ENCODE measurements around the gene KRT7. TPM values are rescaled to one million over a fixed set of nuclear protein-coding genes. Genes with fewer than 3 reads are reported as not detected.

Gene KRT7
- 0.29 and 1.7 TPM in 2 replicates for total RNA-seq (2014; rRNA removed; shearing (Covaris generic))

DNA sequence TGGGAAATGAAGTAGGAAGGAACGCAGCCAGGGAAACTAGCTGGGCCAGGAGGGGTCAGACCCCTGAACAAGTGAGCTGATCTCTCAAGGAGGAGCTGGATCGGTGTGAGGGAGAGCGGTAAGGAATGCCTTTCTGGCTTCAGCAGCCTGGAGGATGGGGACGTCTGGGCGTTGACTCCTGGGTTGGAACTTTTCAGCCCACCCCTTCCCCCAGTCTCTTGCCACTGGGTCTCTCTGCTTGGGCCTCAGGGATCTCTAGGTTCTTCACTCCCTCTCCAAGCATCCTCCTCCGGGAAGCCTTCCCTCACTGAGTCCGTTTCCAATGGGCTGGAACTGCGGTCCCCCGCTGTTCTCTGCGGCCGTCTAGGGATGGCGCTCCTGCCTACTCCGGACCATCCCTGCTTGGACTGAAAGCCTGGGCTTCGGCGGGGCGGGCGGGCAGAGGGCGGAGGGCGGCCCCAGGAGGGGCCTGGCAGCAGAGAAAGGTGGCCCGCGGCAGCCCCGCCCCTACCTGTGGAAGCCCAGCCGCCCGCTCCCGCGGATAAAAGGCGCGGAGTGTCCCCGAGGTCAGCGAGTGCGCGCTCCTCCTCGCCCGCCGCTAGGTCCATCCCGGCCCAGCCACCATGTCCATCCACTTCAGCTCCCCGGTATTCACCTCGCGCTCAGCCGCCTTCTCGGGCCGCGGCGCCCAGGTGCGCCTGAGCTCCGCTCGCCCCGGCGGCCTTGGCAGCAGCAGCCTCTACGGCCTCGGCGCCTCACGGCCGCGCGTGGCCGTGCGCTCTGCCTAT, at the start of gene KRT7:
Gene KRT7, plus strand, starts transcription at position 570 of the 788 bp plus-strand sequence. Its CDS starts 54 bp downstream, at position 624.
- DNase-seq (ENCODE audit: low spot score): no peak

- DNase-seq (ENCODE audit: low spot score): no peak
These were observed 49.5 kb upstream of the KRT7 start for GRCh38 chr12:52183544-52183910.

DNA sequence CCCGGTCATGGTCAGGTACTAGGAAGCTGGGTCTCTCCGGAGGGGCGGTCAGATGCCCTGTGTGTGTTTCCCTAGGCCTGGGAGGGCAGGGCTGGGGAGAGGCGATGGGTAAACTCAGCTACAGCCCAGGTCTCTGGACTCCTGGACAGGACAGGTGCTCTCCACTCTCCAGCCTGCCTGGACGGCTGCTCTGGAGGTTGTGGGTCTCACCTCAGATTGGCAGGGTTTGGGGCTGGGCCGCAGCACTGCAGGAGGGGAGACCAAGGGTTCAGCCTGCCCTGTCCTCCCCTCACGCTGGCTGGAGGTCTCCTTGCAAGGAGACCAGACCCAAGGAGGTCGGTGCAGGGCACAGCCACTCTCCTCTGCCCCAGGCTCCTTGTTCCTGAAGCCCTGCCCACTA, 49.1 kb upstream of the KRT7 start:
- no peak for DNase-seq (ENCODE audit: low spot score)

GRCh38 chr12:52184813-52185212, 48.2 kb upstream of the KRT7 start:
- DNase-seq (ENCODE audit: low spot score): no peak

GRCh38 chr12:52185400-52185967, 47.6 kb upstream of the KRT7 start:
- no peak for DNase-seq (ENCODE audit: low spot score)

- no peak for DNase-seq (ENCODE audit: low spot score)
These were observed 46.8 kb upstream of the KRT7 start for GRCh38 chr12:52186118-52186840.

DNA sequence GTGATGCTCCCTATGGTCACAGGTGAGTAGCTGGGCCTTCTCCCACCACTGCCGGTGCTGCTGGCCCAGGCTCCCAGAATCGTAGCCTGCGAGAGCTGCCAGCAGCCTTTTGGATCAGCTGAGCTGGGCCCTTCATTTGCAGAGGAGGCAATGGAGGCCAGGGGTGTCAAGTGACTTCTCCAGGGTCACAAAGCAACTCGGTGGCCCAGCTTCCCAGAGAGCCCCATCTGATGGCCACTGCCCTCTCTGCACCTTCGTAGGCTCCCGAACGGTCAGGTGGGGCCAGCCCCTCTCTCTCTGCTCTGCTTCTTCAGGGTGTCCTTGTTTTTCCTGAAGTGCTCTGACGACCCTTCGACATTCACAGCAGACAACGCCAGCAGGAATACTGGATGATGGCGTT, 45.8 kb upstream of the KRT7 start:
- no peak for DNase-seq (ENCODE audit: low spot score)

GRCh38 chr12:52187640-52188039, 45.4 kb upstream of the KRT7 start:
- DNase-seq (ENCODE audit: low spot score): no peak

DNA sequence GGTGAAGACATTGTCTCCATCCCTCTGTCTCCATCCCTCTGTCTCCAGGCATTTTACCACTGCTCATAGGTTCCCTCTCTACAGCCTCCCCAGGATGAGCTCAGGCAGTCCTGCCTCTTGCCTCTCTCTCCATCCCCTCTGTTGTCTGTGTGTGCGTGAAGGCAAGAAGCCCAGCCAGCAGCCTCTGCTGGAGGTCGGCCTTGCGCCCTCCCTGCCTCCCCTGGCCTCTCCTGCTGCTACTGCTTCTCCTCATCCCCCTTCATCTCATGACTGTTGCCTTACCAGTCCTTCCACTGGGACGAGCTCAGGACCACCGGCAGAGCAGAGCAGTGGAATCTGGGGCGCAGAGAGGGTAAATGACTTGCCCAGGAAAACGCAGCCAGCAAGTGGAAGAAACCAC, 44.4 kb upstream of the KRT7 start:
- no peak for DNase-seq (ENCODE audit: low spot score)

DNA sequence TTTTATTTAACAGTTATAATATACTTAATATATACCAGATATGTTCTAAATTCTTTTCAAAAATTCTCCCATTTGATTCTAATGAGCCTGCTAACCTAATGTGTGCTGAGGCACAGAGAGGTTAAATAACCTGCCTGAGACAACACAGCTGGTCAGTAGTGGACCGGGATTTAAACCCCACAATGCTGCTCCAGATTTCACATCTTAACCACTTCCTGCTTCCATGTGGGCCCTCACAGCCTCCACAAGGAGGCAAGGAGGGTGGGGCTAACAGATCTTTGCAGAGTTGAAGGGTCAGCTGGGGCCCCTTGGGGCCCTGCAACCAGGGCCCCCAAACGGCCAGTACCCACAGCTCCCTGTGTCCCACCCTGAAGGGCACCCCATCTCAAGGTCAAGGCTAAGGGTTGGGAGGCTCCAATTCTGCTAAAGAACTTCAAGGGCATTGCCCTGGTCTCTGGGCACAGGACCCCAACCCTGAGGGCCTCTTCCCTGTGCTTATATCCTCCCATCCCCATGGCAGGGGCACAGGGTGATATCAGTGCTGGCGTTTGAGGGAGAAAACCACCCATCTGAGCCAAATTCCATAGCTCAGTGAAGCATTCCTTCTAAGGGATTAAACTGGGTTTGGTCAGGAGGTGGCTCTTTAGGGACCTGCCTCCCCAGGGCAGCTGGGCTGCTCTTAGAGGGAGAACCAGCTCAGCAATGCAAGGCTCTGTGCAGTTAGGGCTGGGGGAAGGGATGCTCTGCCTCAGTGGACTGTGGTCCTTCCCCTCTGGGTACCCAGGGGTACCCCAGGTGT, 43.5 kb upstream of the KRT7 start:
- peak; percentile 67 for DNase-seq (ENCODE audit: low spot score)

- no peak for DNase-seq (ENCODE audit: low spot score)
These were observed 41.9 kb upstream of the KRT7 start for GRCh38 chr12:52190860-52191729.

GRCh38 chr12:52191841-52192791, 40.9 kb upstream of the KRT7 start, which contains the start of gene KRT80:
KRT80 (minus strand) TSS chr12:52192014; CDS start chr12:52191902, 112 bp downstream.
- peak; percentile 100 for DNase-seq (ENCODE audit: low spot score)

DNA sequence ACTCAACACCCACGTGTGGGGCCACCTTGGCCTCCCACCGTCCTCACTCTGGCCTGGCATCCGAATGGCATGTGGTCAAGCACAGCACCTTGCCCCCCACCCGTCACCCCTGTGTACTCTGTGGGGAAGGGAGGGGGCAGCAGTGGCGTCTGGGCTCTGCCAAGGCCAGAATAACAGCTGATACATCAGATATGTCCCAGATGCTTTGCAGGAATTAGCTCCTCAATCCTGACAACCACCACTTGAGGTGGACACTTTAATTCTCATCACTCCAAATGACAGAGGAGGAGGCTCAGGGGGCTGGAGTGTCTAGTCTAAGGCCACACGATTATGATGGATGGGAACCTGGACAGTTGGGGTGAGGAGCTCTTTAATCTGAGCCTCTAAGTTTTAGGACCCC, 39.5 kb upstream of the KRT7 start:
- no peak for DNase-seq (ENCODE audit: low spot score)

DNA sequence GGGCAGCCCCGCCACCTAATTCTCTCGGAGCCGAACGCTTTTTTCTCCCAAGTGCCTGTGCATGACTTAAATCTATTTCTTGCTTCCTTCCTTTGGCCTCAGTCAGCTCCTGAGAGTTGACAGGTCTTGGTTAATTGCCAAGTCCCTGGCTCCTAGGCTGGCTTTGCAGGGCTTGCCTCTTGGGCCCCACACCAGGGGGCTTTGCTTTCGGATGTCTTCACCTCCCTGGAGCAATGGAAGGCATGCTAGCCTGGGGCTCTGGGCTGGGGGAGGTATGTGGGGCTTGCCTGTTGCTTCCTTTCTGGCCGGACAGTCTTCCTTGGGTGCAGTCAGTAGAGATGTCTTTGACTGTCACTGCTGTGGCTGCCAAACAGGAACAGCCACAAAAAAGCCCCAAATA, 39.1 kb upstream of the KRT7 start:
- no peak for DNase-seq (ENCODE audit: low spot score)

- peak; percentile 41 for DNase-seq (ENCODE audit: low spot score)
These were observed 37.8 kb upstream of the KRT7 start for GRCh38 chr12:52195065-52195730.

DNA sequence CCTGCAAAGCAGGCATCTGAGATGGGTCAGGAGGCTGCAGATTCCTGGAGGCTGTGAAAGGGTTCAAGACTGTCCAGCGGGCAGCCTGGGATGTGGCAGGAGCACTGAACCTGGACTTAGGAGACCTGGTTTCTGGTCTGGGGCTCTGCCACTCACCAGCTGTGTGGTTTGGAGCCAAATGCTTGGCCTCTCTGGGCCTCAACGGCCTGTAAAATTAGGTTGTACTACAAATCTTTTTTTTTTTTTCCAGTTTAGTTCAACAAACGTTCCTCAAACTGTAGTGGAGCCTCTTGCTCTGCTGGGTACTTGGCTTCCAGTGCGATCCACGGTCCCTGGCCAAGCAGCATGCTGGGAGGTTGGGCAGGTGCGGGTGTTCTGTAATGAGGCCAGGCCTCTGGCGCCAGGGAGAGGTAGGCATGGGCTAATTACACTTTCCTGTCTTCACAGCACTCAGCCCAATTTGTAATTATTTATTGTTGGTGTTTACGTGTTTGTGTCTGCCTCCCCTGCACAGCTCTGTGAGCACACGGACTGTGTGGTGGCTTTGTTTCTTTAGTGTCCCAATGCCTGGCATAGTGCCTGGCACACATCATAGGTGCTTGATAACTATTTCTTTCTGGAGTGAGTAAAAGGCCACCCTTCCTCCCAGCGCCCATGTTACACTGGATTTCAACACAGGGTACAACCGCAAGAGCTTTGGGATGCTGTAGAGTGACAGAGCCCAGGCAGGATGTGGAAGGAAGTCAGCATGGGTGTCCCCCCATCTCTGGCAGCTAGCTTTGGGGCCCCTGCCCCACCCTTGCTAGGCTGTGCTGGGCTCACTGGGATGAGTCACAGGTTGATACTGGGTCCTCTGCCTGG, 35.4 kb upstream of the KRT7 start:
- DNase-seq (ENCODE audit: low spot score): peak; percentile 88

GRCh38 chr12:52198454-52199215, 34.4 kb upstream of the KRT7 start:
- no peak for DNase-seq (ENCODE audit: low spot score)
